ENCODE data around the gene HERC4. TPM values are rescaled to one million over a fixed set of nuclear protein-coding genes. Genes with fewer than 3 reads are reported as not detected.

Gene HERC4
- total RNA-seq (ENCODE audit: low replicate concordance), result 36.0 and 38.2 TPM in 2 replicates

GRCh38 chr10:68074775-68075549 is at the start of gene HERC4:
Gene HERC4, minus strand, starts transcription at chr10:68075283. Its CDS starts 2,175 bp downstream, at chr10:68073108.

DNA sequence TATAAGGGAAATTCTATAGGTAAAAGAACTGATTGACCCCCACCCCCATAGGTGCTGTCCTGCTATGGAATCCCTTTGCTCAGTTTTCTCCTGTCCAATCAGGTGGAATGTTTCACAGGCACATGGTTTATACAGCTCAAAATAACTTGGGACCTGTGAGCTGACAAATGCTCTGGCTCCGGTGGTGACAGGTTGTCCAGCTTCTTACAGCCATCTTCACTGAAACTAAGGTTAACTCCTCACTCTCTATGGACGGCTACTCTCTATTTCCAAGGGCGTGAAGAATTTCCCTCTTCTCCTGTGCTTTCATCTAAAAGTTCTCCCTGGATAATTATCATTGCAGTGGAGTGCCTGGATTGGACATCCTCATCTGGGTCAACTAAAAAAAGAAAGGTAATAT is 34.2 kb upstream of the HERC4 start, which contains the start of gene MYPN:
MYPN (plus strand) TSS at position 158 of the 400 bp plus-strand sequence. CDS start 11,951 bp downstream, outside the sequence.

DNA sequence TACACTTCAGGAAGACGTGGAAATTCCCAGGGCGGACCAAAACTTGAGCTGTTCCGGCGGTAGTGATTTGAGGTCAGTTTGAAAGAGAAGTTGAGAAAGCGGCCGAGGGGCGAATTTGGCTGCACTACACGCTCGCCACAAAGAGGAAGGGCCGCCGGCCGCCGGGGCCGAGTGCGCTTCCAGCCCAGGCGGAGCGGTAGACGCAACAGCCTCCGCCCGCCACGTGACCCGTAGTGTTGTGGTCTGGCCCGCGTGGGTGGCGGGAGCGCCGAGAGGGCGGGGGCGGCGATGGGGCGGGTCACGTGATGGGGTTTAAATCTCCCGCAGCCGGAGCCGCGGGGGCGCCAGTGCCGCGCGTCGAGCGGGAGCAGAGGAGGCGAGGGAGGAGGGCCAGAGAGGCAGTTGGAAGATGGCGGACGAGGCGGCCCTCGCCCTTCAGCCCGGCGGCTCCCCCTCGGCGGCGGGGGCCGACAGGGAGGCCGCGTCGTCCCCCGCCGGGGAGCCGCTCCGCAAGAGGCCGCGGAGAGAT is 190.7 kb downstream of the HERC4 start, which contains the start of gene SIRT1:
SIRT1 (plus strand) TSS at position 344 of the 529 bp plus-strand sequence; CDS start at position 410, 66 bp downstream.

Other genes starting within 250 kb of the HERC4 start
- gene DNAJC12, start 237.1 kb downstream of the HERC4 start, total RNA-seq (ENCODE audit: low replicate concordance), result 0.70 and 3.0 TPM in 2 replicates
- 7.3 and 8.5 TPM in 2 replicates for gene SIRT1, start 190.6 kb downstream of the HERC4 start, total RNA-seq (ENCODE audit: low replicate concordance)
- not detected in 2 replicates for gene MYPN, start 34.2 kb upstream of the HERC4 start, total RNA-seq (ENCODE audit: low replicate concordance)
- not detected in 2 replicates for gene ATOH7, start 156.8 kb upstream of the HERC4 start, total RNA-seq (ENCODE audit: low replicate concordance)

All from smooth muscle cell of the coronary artery (primary cell).